ENCODE data around the gene CSF1R. TPM values are rescaled to one million over a fixed set of nuclear protein-coding genes. Genes with fewer than 3 reads are reported as not detected.

The CSF1R gene
- total RNA-seq, 2 experiments from 2014 or later = 0.41 to 0.78 TPM

DNA sequence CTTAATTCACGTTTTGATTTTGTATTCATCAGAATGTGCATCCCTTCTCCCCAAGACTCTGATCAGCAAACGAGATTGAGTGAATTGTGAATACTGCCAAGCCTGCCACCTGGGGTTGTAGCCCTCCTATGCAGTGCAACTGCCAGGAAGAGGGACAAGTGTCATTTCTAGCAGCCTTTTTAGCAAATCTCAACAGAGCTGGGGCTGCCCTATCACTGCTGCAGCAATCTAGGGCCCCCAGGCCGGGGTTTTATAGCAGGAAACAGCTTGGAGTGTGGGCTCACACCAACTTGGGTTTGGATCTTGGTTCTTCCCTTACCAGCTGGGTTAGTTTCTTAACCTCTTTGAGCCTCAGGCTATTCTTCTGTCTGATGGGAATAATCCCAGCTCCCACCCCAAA, 4.0 kb downstream of the CSF1R start:
- H3K4me3 Mint-ChIP-seq = no peak overlapping the region
- ChIA-PET POLR2A (no interaction called here), CTCF (no interaction called here)
- no peaks in the 10 kb centered on the region for H3K9me3 Mint-ChIP-seq
- intact Hi-C loops (cut with micrococcal nuclease) = no loop called here
- DNase-seq = no peak
- H3K4me1 Mint-ChIP-seq (ENCODE audit: low read depth) = no peaks in the 10 kb centered on the region
- peaks cover 32% of the 10 kb centered on the region for H3K27me3 Mint-ChIP-seq
- no peaks in the 10 kb centered on the region for H3K36me3 Mint-ChIP-seq
- H3K27ac Mint-ChIP-seq = no peak overlapping the region

DNA sequence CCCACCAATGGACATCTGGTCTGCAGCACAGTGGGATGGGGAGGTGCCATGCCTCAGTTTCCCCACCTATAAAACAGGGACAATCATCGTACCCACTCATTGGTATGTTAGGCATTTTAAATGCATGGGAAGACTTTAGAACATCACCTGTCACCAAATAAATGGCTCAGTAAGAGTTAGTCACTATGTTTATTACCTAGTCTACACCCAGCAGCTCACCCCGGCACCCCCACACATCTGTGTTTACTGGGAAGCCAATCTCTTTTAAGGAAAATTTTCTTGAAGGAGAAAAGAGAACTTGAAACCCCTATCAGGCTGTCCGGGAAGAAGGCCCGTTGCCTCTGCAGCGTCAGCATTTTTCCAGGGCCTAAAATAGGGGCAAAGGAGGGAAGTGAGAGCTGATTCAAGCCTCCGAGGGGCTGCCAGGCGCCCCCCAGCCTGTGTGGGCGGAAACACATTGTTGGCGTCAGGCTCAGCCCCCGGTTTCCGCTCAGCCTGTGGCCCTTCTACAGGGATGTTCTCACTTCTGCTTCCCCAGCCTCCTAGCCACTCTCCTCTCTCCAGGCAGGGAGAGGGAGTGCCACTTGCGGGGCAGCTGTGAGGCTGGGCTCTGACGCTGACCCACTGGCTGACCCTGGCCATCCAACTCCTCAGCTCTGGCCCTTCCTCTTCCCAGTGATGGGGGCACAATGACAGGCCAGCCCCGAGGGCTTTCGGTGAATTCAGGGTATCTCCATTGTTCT, 4.6 kb downstream of the CSF1R start:
- Mint-ChIP-seq H3K4me3 (no peak overlapping the region), H3K36me3 (no peaks in the 10 kb centered on the region), H3K27ac (no peak overlapping the region), H3K9me3 (no peaks in the 10 kb centered on the region), H3K4me1 (ENCODE audit: low read depth) (no peaks in the 10 kb centered on the region), H3K27me3 (peaks cover 29% of the 10 kb centered on the region)
- intact Hi-C loops (cut with micrococcal nuclease) = no loop called here
- no peak for DNase-seq
- ChIA-PET CTCF (no interaction called here), POLR2A (no interaction called here)

DNA sequence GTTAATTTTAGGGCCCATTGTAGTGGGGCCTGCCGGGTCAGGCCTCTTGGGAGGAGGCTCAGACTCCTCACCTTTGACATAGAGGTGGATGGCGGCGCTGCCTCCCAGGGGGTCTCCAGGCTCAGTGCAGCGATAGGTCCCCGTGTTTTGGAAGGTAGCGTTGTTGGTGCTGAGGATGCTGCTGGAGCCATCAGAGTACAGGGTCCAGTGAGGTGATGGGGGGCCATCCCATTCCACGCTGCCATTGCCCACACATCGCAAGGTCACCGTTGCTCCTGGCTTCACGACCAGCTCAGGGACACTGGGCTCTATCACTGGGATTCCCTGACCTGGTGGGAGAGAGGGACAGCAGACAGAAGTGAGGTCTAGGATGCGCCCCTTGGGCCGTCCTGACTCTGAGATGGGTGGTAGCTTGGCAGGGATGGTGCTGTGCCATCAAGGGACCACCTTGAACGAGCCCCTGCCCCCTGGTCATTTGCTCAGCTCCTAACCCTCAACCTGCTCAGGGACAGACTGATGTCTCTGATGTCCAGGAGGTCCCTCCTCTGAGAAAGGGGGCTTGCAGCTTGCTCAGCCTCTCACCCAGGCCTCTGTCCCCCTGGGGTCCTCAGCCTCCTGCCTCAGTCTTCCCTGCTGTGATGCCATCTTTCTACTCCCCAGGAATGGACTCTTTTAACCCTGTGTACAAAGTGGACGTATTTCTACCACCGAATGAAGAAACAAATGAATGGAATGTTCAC, 5.5 kb downstream of the CSF1R start:
- H3K4me1 Mint-ChIP-seq (ENCODE audit: low read depth) = no peaks in the 10 kb centered on the region
- H3K27me3 Mint-ChIP-seq = peaks cover 27% of the 10 kb centered on the region
- no peaks in the 10 kb centered on the region for H3K9me3 Mint-ChIP-seq
- intact Hi-C loops (cut with micrococcal nuclease) = no loop called here
- H3K36me3 Mint-ChIP-seq = no peaks in the 10 kb centered on the region
- ChIA-PET CTCF (interaction anchor here (0.7 kb wide), 1 partner anchor 36 kb away, joined by 3 read pairs; no protein-coding TSS in a partner anchor), POLR2A (no interaction called here)
- no peak overlapping the region for H3K27ac Mint-ChIP-seq
- no peak overlapping the region for H3K4me3 Mint-ChIP-seq
- no peak for DNase-seq

DNA sequence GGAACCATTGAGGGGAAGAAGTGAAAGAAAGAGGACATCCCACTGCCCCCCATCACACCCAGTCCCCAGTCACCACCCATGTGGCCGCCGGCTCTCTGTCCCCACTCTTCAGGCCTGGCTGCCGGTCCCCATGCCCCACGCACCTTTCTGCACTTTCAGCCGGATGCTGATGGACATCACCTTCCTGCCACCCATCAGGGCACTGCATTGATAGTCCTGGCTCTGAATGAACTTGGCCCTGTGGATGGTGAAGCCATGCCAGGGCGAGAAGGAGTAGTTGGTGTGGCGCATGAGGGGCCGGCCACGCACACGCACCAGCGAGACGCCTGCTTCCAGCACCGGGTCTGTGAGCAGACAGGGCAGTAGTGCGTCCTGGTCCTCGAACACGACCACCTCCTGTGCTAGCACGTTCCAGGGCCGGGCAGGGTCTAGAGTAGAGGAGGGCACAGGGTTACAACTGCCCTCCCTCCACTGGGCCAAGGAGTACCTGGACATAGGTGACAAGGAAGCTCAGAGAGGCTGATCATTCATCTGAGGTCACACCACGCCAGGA, 6.4 kb downstream of the CSF1R start:
- ChIA-PET POLR2A (no interaction called here), CTCF (interaction anchor here (0.7 kb wide), 1 partner anchor 35 kb away, joined by 3 read pairs; no protein-coding TSS in a partner anchor)
- intact Hi-C loops (cut with micrococcal nuclease) = no loop called here
- no peak overlapping the region for H3K4me3 Mint-ChIP-seq
- no peaks in the 10 kb centered on the region for H3K36me3 Mint-ChIP-seq
- H3K27me3 Mint-ChIP-seq = peaks cover 21% of the 10 kb centered on the region
- H3K9me3 Mint-ChIP-seq = no peaks in the 10 kb centered on the region
- H3K4me1 Mint-ChIP-seq (ENCODE audit: low read depth) = no peaks in the 10 kb centered on the region
- no peak overlapping the region for H3K27ac Mint-ChIP-seq
- no peak for DNase-seq

DNA sequence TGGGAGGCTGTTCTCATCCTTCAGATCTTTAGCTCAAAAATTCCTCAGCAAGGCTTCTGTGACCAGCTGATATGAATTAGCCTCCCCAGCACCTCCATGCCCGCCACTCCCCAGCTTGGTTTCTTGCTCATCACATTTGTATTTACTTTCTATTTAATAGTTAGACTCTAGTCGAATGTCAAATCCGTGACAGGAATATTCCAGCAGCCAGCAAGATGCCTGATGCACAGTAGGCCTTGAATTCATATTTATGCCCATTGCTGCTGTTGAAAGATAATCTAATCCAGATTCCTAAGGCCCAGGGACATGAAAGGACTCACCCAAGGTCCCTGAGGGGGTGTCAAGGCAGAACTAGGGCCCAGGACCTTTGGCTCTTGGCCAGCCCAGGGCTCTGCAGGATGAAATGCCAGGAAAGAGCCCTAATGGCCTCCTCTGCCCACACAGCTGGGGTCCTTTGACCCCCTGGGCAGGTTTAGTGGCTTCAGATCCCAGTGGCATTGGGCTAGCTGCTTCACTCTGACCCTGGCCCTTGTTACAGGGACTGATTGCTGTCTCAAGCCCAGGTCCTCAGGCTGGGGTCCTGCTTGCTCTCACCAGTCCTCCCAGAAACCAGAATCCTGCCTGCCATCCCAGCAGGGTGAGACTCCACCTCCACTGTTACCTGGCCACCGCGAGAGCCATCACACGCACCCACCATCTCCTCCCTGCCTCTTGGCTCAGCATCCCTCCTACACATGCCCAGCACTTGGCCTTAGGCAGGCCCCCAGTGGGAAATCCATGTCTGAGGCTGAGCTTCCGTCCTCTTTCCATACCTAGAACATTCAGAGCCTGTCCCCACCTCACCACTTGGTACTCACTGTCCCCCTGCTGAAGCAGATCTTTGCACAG, 7.3 kb downstream of the CSF1R start:
- H3K4me3 Mint-ChIP-seq = no peak overlapping the region
- H3K36me3 Mint-ChIP-seq = no peaks in the 10 kb centered on the region
- DNase-seq = no peak
- no peaks in the 10 kb centered on the region for H3K9me3 Mint-ChIP-seq
- ChIA-PET CTCF (no interaction called here), POLR2A (no interaction called here)
- peaks cover 21% of the 10 kb centered on the region for H3K27me3 Mint-ChIP-seq
- H3K27ac Mint-ChIP-seq = no peak overlapping the region
- intact Hi-C loops (cut with micrococcal nuclease) = no loop called here
- no peaks in the 10 kb centered on the region for H3K4me1 Mint-ChIP-seq (ENCODE audit: low read depth)

DNA sequence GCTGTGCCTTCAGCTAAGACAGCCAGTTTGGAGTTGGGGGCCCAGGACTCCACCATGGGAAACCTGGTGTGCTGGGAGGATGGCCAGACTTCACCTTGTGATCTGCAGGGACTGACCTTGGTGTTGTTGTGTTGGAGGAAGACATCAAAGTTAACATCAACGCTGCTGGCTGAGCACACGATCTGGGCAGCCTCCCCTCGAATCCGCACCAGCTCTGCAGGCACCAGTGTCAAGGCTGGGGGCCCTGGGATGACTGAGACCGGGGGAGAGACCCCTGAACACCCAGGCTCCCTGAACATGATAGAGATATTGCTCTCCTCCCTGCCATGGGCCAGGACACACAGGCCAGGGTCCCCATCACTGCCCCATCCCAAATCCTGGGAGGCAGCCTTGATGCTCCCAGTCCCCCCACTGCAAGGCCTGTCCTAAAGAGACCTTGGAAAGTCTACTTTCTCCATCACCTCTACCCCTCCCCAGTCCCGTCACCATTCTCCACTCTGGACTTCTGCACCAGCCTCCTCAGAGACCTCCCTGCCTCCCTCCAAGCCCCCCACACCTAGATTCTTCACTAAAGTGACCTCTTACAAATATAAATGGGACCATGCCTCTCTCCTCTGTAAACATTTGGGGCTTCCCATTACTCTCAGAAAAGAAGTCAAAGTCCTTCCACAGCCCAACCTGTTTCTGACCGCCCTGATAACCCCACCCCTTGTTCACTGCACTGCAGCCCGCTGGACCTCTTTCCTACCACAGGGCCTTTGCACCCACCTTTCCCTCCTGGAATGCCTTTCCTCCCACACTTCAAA, 8.2 kb downstream of the CSF1R start:
- peaks cover 13% of the 10 kb centered on the region for H3K27me3 Mint-ChIP-seq
- intact Hi-C loops (cut with micrococcal nuclease) = no loop called here
- CTCF ChIA-PET = no interaction called here
- no peaks in the 10 kb centered on the region for H3K4me1 Mint-ChIP-seq (ENCODE audit: low read depth)
- no peaks in the 10 kb centered on the region for H3K36me3 Mint-ChIP-seq
- H3K9me3 Mint-ChIP-seq = no peaks in the 10 kb centered on the region
- POLR2A ChIA-PET = no interaction called here
- no peak overlapping the region for H3K27ac Mint-ChIP-seq
- no peak overlapping the region for H3K4me3 Mint-ChIP-seq
- no peak for DNase-seq

DNA sequence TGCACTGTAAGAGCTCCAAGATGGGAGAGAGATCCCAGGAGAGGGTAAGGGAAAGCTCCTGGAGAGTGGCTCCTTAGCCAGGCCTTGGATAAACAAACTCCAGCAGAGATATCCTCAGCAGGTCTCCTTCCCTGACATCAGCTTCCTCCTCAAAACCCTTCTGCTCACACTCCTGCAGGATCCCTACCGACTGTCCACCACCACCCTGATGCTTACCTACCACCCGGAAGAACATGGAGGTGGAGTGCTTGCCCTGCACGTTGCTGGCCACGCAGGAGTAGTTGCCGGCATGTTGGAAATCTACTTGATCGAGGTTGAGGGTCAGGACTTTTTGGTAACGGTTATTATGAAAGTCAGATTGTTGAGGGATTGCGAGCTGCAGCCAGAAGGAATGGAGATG, 9.3 kb downstream of the CSF1R start:
- H3K27ac Mint-ChIP-seq = no peak overlapping the region
- H3K4me3 Mint-ChIP-seq = no peak overlapping the region
- ChIA-PET POLR2A (no interaction called here), CTCF (no interaction called here)
- H3K27me3 Mint-ChIP-seq = peaks cover 3% of the 10 kb centered on the region
- intact Hi-C loops (cut with micrococcal nuclease) = no loop called here
- no peaks in the 10 kb centered on the region for H3K9me3 Mint-ChIP-seq
- DNase-seq = no peak
- H3K36me3 Mint-ChIP-seq = no peaks in the 10 kb centered on the region
- H3K4me1 Mint-ChIP-seq (ENCODE audit: low read depth) = no peaks in the 10 kb centered on the region

DNA sequence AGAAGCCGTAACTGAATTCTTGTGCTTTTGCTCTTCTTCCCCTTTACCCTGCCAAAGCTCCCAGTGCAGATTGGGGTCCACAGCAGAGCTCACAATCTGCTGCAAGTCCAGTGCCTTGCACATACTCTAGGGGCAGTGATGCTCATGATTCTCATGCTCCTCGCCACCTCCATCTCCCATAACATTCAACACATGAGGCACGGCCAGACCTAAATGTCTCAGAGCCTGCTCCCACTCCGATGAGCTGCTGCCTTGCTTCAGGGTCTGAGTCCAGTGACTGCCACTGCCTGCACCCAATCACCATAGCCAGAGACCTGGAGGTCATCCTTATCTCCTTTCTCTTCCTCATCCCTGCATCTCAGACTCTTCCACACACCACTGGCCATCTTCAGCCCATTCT, 10.5 kb downstream of the CSF1R start:
- no peak overlapping the region for H3K4me3 Mint-ChIP-seq
- no peak for DNase-seq
- no peaks in the 10 kb centered on the region for H3K27me3 Mint-ChIP-seq
- CTCF ChIA-PET = no interaction called here
- POLR2A ChIA-PET = no interaction called here
- no peaks in the 10 kb centered on the region for H3K9me3 Mint-ChIP-seq
- H3K27ac Mint-ChIP-seq = no peak overlapping the region
- H3K4me1 Mint-ChIP-seq (ENCODE audit: low read depth) = no peaks in the 10 kb centered on the region
- intact Hi-C loops (cut with micrococcal nuclease) = no loop called here
- H3K36me3 Mint-ChIP-seq = no peaks in the 10 kb centered on the region

DNA sequence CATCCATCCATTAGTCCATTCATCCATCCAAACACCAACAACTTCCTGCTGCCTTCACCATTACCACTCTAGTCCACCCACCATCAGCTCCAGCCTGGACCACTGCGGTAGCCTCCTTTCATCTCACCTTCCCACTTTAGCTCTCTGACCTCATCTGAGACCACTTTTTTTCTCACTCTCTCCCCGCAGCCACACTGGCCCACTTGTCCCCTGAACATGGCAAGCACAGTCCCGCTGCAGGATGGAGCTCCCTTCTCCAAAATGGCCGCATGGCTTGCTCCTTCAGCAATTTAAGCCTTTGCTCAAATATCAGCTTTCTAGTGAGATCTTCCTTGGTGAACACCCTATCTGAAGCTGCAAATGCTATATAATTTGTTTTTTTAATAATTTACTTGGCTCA, 11.1 kb downstream of the CSF1R start:
- Mint-ChIP-seq H3K27me3 (no peaks in the 10 kb centered on the region), H3K9me3 (no peaks in the 10 kb centered on the region), H3K36me3 (no peaks in the 10 kb centered on the region), H3K4me3 (no peak overlapping the region), H3K4me1 (ENCODE audit: low read depth) (no peaks in the 10 kb centered on the region), H3K27ac (no peak overlapping the region)
- POLR2A ChIA-PET = no interaction called here
- DNase-seq = no peak
- intact Hi-C loops (cut with micrococcal nuclease) = no loop called here
- CTCF ChIA-PET = no interaction called here

DNA sequence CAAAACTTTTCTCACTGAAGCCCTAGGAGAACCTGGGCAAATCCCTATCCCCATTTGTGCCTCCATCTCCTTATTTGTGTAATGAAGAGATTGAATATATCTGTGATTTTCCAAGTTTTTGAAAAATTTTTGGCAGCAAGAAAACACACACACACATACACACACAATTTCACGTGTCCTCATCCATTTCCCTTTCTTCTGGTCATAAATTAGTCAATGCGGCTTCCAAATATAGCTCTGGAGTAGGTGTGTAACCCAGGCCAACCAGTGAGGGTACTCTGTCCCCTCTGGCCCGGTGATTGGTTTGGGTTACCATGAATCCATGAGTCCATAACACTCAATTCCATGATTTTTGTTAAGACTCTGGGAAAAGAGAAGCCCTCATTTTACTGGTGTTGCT, 12.7 kb downstream of the CSF1R start:
- no peak overlapping the region for H3K4me3 Mint-ChIP-seq
- no peak overlapping the region for H3K27ac Mint-ChIP-seq
- CTCF ChIA-PET = no interaction called here
- no peak for DNase-seq
- POLR2A ChIA-PET = no interaction called here
- H3K27me3 Mint-ChIP-seq = no peaks in the 10 kb centered on the region
- no peaks in the 10 kb centered on the region for H3K36me3 Mint-ChIP-seq
- no peaks in the 10 kb centered on the region for H3K4me1 Mint-ChIP-seq (ENCODE audit: low read depth)
- intact Hi-C loops (cut with micrococcal nuclease) = no loop called here
- H3K9me3 Mint-ChIP-seq = no peaks in the 10 kb centered on the region

DNA sequence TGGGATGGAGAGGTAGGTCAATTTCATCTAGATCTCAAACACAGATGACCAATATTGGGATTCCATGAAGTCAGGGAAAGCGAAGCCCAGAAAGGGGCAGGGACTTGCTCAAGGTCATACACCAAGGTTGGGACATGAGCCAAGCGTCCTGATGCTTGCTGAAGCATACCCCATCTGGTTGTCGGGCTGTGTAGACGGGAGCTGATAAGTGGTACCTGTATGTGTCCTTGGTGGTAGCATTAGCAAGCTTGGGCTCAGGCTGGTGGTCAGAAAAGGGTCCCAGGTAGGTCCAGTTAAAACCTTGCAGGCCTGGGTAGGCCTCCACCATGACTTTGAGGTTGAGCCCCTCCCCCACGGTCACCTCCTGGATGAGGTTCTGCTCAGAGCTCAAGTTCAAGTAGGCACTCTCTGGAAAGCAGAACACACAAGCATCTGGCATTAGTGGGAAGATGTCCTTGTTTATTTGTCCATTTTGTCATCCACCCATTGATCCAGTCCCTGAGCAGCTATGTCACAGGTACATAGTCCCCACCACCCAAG, 13.2 kb downstream of the CSF1R start:
- Mint-ChIP-seq H3K36me3 (no peaks in the 10 kb centered on the region), H3K4me3 (no peak overlapping the region), H3K27me3 (no peaks in the 10 kb centered on the region), H3K9me3 (no peaks in the 10 kb centered on the region), H3K4me1 (ENCODE audit: low read depth) (no peaks in the 10 kb centered on the region), H3K27ac (no peak overlapping the region)
- ChIA-PET CTCF (no interaction called here), POLR2A (no interaction called here)
- intact Hi-C loops (cut with micrococcal nuclease) = no loop called here
- DNase-seq = no peak
